H1 (cell line): ENCODE measurements around the gene PGBD5. TPM values are rescaled to one million over a fixed set of nuclear protein-coding genes. Genes with fewer than 3 reads are reported as not detected.
"Not testable (repeated sequence)": the region's sequence is repeated elsewhere in the genome, so short reads cannot be mapped to it uniquely, and the experiment has no call there.

Source experiments
- CTCF ChIA-PET: fragments of 300-600 bp; sonication (Branson Sonifier 250); formaldehyde crosslinking; loops from one replicate; lab custom pipeline; 2021; ENCODE audit not compliant: partially characterized antibody; lab: Charles Lee
- POLR2A ChIA-PET: fragments of 300-600 bp; sonication (Branson Sonifier 250); formaldehyde crosslinking; loops from one replicate; lab custom pipeline; 2021; ENCODE audit warnings: inconsistent platforms; ENCODE audit not compliant: partially characterized antibody; lab: Charles Lee
- DNase-seq, 2 experiments: peaks; one replicate each; pipeline versions ENCODE4 v3.0.0 to v3.0.0-alpha.2; 2010 to 2022; ENCODE audit warnings: low spot score in 2 of 2, low read depth in 1 of 2, mixed read lengths in 1 of 2
- FAIRE-seq: peaks from 2 replicates; lab custom pipeline; 2011; peaks lifted over from hg19 to GRCh38; lab: Jason Lieb, UNC
- H2AFZ ChIP-seq: 2 replicates; pipeline ENCODE4 v1.8.1; 2012; ENCODE audit warnings: low read length, inconsistent platforms
- H2AK5ac ChIP-seq: 2 replicates; pipeline ENCODE4 v1.6.1; 2013; ENCODE audit warnings: low read depth, low read length
- H2BK120ac ChIP-seq: replicated peaks from 2 replicates; pipeline ENCODE3; 2013; ENCODE audit warnings: low read depth, low read length, inconsistent platforms
- H2BK12ac ChIP-seq: 2 replicates; pipeline ENCODE4 v1.6.1; 2013; ENCODE audit warnings: low read depth, low read length
- H2BK15ac ChIP-seq: 2 replicates; pipeline ENCODE4 v1.6.1; 2013; ENCODE audit warnings: low read length
- H2BK20ac ChIP-seq: 2 replicates; pipeline ENCODE4 v1.6.1; 2013; ENCODE audit warnings: low read length
- H2BK5ac ChIP-seq: 2 replicates; pipeline ENCODE4 v1.6.1; 2013; ENCODE audit warnings: low read depth, low read length
- H3K14ac ChIP-seq: 2 replicates; pipeline ENCODE4 v1.6.1; 2013; ENCODE audit warnings: inconsistent platforms; ENCODE audit not compliant: insufficient read length
- H3K18ac ChIP-seq: 2 replicates; pipeline ENCODE4 v1.6.1; 2013; ENCODE audit warnings: low read length; ENCODE audit errors: extremely low read depth
- H3K23ac ChIP-seq: 2 replicates; pipeline ENCODE4 v1.6.1; 2013; ENCODE audit warnings: inconsistent platforms; ENCODE audit not compliant: insufficient read length
- H3K23me2 ChIP-seq: 2 replicates; pipeline ENCODE4 v1.6.1; 2013; ENCODE audit warnings: low read depth, low read length
- H3K27ac ChIP-seq: 2 replicates; pipeline ENCODE4 v1.6.1; 2011; ENCODE audit warnings: low read depth, low read length, inconsistent platforms
- H3K27me3 ChIP-seq, 4 experiments: replicated peaks in 1 of 4; 1 replicate in 1 of 4; 2 replicates in 3 of 4; pipeline versions ENCODE4 v1.6.1 to v1.8.1; 2011 to 2013; ENCODE audit warnings: low read length in 3 of 4, mild to moderate bottlenecking in 3 of 4, inconsistent platforms in 2 of 4, mixed read lengths in 2 of 4, moderate library complexity in 1 of 4; ENCODE audit not compliant: control insufficient read depth in 3 of 4, insufficient read depth in 3 of 4; ENCODE audit errors: extremely low read depth in 1 of 4
- H3K36me3 ChIP-seq, 4 experiments: 2 replicates each; pipeline versions ENCODE4 v1.6.1 to v1.8.1; 2011 to 2013; ENCODE audit warnings: mild to moderate bottlenecking in 4 of 4, low read length in 3 of 4, moderate library complexity in 2 of 4, control low read depth in 1 of 4, inconsistent platforms in 1 of 4; ENCODE audit not compliant: insufficient read depth in 4 of 4, control insufficient read depth in 2 of 4
- H3K4ac ChIP-seq: replicated peaks from 2 replicates; pipeline ENCODE3; 2013; ENCODE audit warnings: low read length, low read depth, mixed read lengths, inconsistent platforms; ENCODE audit not compliant: insufficient read length
- H3K4me1 ChIP-seq, 4 experiments: replicated peaks in 1 of 4; 1 replicate in 1 of 4; 2 replicates in 3 of 4; pipeline versions ENCODE4 v1.6.1 to v1.8.1; 2011 to 2013; ENCODE audit warnings: low read length in 3 of 4, inconsistent platforms in 2 of 4, mixed read lengths in 1 of 4; ENCODE audit not compliant: insufficient read depth in 4 of 4, control insufficient read depth in 3 of 4
- H3K4me2 ChIP-seq, 2 experiments: 2 replicates each; pipeline versions ENCODE4 v1.6.1 to v1.8.1; 2011 to 2013; ENCODE audit warnings: low read depth in 2 of 2, low read length in 2 of 2, control low read depth in 1 of 2, inconsistent platforms in 1 of 2, mild to moderate bottlenecking in 1 of 2; ENCODE audit not compliant: insufficient read depth in 1 of 2
- H3K4me3 ChIP-seq, 4 experiments: fragments of 200-600, 300-600 bp in 1 of 4; sonication (generic), shearing (Covaris generic), sonication (Bioruptor Twin) in 1 of 4; 2 replicates each; pipeline versions ENCODE4 v1.5.1 to v1.8.1; 2011 to 2016; ENCODE audit warnings: low read length in 4 of 4, low read depth in 3 of 4, control low read depth in 2 of 4, inconsistent platforms in 2 of 4, mild to moderate bottlenecking in 2 of 4, mixed read lengths in 1 of 4, moderate library complexity in 1 of 4; ENCODE audit not compliant: insufficient read depth in 2 of 4; ENCODE audit errors: extremely low read depth in 1 of 4
- H3K56ac ChIP-seq: replicated peaks from 2 replicates; pipeline ENCODE3; 2013; ENCODE audit warnings: low read depth, mild to moderate bottlenecking, mixed read lengths, low read length, inconsistent platforms; ENCODE audit not compliant: insufficient read length
- H3K79me1 ChIP-seq: 2 replicates; pipeline ENCODE4 v1.6.1; 2013; ENCODE audit warnings: low read depth, low read length, control low read depth
- H3K79me2 ChIP-seq, 2 experiments: 2 replicates each; pipeline versions ENCODE4 v1.6.1 to v1.8.1; 2012 to 2013; ENCODE audit warnings: low read length in 2 of 2, mild to moderate bottlenecking in 2 of 2, inconsistent platforms in 1 of 2; ENCODE audit not compliant: insufficient read depth in 2 of 2, control insufficient read depth in 1 of 2
- H3K9ac ChIP-seq, 4 experiments: replicated peaks in 1 of 4; 1 replicate in 1 of 4; 2 replicates in 3 of 4; pipeline versions ENCODE4 v1.6.1 to v1.8.1; 2011 to 2013; ENCODE audit warnings: low read depth in 3 of 4, low read length in 3 of 4, control low read depth in 2 of 4, mild to moderate bottlenecking in 2 of 4, moderate library complexity in 2 of 4, inconsistent platforms in 1 of 4; ENCODE audit errors: extremely low read depth in 1 of 4
- H3K9me3 ChIP-seq, 2 experiments: 2 replicates each; pipeline versions ENCODE4 v1.6.1 to v1.8.1; 2012 to 2013; ENCODE audit warnings: mild to moderate bottlenecking in 2 of 2, moderate library complexity in 2 of 2, control low read depth in 1 of 2, inconsistent platforms in 1 of 2, low read depth in 1 of 2, low read length in 1 of 2, mixed read lengths in 1 of 2; ENCODE audit not compliant: insufficient read depth in 2 of 2
- H4K20me1 ChIP-seq, 2 experiments: replicated peaks in 1 of 2; 2 replicates each; pipeline versions ENCODE3 to v1.8.1; 2011 to 2013; ENCODE audit warnings: inconsistent platforms in 2 of 2, low read length in 2 of 2, mild to moderate bottlenecking in 1 of 2; ENCODE audit not compliant: insufficient read depth in 2 of 2, control insufficient read depth in 1 of 2
- H4K5ac ChIP-seq: 2 replicates; pipeline ENCODE4 v1.6.1; 2013; ENCODE audit warnings: low read length, low read depth, mixed read lengths, inconsistent platforms; ENCODE audit not compliant: insufficient read length
- H4K8ac ChIP-seq: 2 replicates; pipeline ENCODE4 v1.8.0; 2013; ENCODE audit warnings: mild to moderate bottlenecking, moderate library complexity, low read length, inconsistent platforms; ENCODE audit not compliant: insufficient read depth; ENCODE audit errors: extremely low read depth
- H4K91ac ChIP-seq: replicated peaks from 2 replicates; pipeline ENCODE3; 2013; ENCODE audit warnings: low read length, mixed read lengths, inconsistent platforms; ENCODE audit not compliant: insufficient read length
- ATF2 ChIP-seq: IDR thresholded peaks from 2 replicates; pipeline ENCODE4 v1.6.1; 2012; ENCODE audit warnings: low read length, inconsistent platforms
- RAD21 ChIP-seq, 2 experiments: IDR thresholded peaks in 1 of 2; conservative IDR thresholded peaks in 1 of 2; 2 replicates each; pipeline ENCODE4 v1.6.1; 2011; ENCODE audit warnings: low read depth in 2 of 2, low read length in 2 of 2, improper control_type of control experiment in 1 of 2, inconsistent platforms in 1 of 2, mild to moderate bottlenecking in 1 of 2, moderate library complexity in 1 of 2
- RNF2 ChIP-seq: fragments of 200-900, 300-1000 bp; sonication (generic); IDR thresholded peaks from 2 replicates; pipeline ENCODE4 v1.7.1; 2016; ENCODE audit warnings: borderline replicate concordance, low read depth, mild to moderate bottlenecking, antibody characterized with exemption, low read length; ENCODE audit not compliant: poor library complexity, severe bottlenecking; ENCODE audit errors: missing control alignments
- RXRA ChIP-seq: IDR thresholded peaks from 2 replicates; pipeline ENCODE4 v1.6.1; 2011; ENCODE audit warnings: low read depth, mild to moderate bottlenecking, low read length, moderate library complexity; ENCODE audit not compliant: insufficient read depth
- TBP ChIP-seq: IDR thresholded peaks from 2 replicates; pipeline ENCODE4 v1.6.1; 2011; ENCODE audit warnings: low read depth, low read length, improper control_type of control experiment
- WGBS, 2 experiments: shearing (Covaris generic) in 1 of 2; methylation state at CpG; one replicate each; pipeline versions ENCODE4 v1.1.6 to v1.1.7; 2013 to 2015; ENCODE audit warnings: low lambda C conversion rate in 2 of 2, mixed read lengths in 2 of 2, inconsistent platforms in 1 of 2, low coverage in 1 of 2, missing lambda C conversion rate in 1 of 2; ENCODE audit not compliant: insufficient replicate concordance in 2 of 2, insufficient coverage in 1 of 2, insufficient read length in 1 of 2; ENCODE audit errors: extremely low coverage in 1 of 2, missing lambda C conversion rate in 1 of 2; 5-methylcytosine and 5-hydroxymethylcytosine counted together
- polyA plus RNA-seq, 7 experiments: library from polyadenylated mRNA; depleted of rRNA in 3 of 7; stranded (reverse) in 5 of 7; unstranded in 2 of 7; fragments of >200 nt in 5 of 7; fragments of 200-250 nt in 2 of 7; gene quantifications; 1 replicate in 5 of 7; 2 replicates in 1 of 7; 4 replicates in 1 of 7; pipeline versions ENCODE4 v1.2.1 to v1.2.3, GENCODE V29; 2011 to 2013; ENCODE audit warnings: missing spikeins in 2 of 7, mixed read lengths in 2 of 7
- total RNA-seq: library from RNA; stranded (reverse); fragmentation: NEBNext Ultra II Directional; extraction: Animal tissue kit (Norgen Biotek cat#: 25700); gene quantifications from 2 replicates; pipeline ENCODE4 v1.2.1, GENCODE V29; 2021

The PGBD5 gene
- total and polyA plus RNA-seq, 2 of the 8 experiments (the other 6 are each of a cell fraction or from before 2014, with no cell fraction given), result 16.3 to 18.4 TPM

- TF ChIP-seq RXRA, result no peak
- TF ChIP-seq RAD21 (IDR thresholded peaks at IDR 0.05 in 1 of 2, conservative IDR thresholded peaks at IDR 0.05 in 1 of 2; ENCODE audit: low read depth in 2 of 2, low read length in 2 of 2), result no peak
- TF ChIP-seq RNF2, result no peak
- no peak for TF ChIP-seq ATF2
- TF ChIP-seq TBP, result no peak
These were observed 18.8 kb downstream of the PGBD5 start (continued) for GRCh38 chr1:230407351-230407750.

DNA sequence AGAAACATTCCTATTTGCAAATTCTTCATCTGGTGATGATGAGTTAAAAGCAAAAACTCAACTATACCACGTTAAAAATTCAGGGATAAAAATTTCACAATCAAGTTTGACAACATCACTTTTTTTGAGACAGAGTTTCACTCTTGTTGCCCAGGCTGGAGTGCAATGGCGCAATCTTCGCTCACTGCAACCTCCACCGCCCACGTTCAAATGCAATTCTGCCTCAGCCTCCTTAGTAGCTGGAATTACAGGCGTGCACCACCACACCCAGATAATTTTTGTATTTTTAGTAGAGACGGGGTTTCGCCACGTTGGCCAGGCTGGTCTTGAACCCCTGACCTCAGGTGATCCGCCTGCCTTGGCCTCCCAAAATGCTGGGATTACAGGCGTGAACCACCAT, 19.4 kb downstream of the PGBD5 start:
- not testable (repeated sequence) for H2BK5ac ChIP-seq, DNase-seq, H3K27ac ChIP-seq, H3K4me1 ChIP-seq, H3K4ac ChIP-seq, H4K8ac ChIP-seq, FAIRE-seq, H3K18ac ChIP-seq, H2AFZ ChIP-seq, H3K23me2 ChIP-seq, H4K20me1 ChIP-seq, H2BK15ac ChIP-seq, H2BK20ac ChIP-seq, H3K4me3 ChIP-seq, H3K36me3 ChIP-seq, H3K4me2 ChIP-seq, H3K56ac ChIP-seq, H3K27me3 ChIP-seq, H2BK120ac ChIP-seq, H2AK5ac ChIP-seq, H4K5ac ChIP-seq, H3K9me3 ChIP-seq, H3K79me1 ChIP-seq, H3K14ac ChIP-seq, H4K91ac ChIP-seq, H3K23ac ChIP-seq, H3K9ac ChIP-seq, H2BK12ac ChIP-seq
- H3K79me2 ChIP-seq, result peaks cover 0 to 38% of the 10 kb centered on the region in 2 experiments; a peak in 2 of 4 replicates
- POLR2A ChIA-PET, result interaction anchor here (2.0 kb wide), 1 partner anchor 15 kb away, joined by 6 read pairs; no protein-coding TSS in a partner anchor
- CTCF ChIA-PET, result interaction anchor here (1.6 kb wide), 1 partner anchor 9 kb away, joined by 4 read pairs; no protein-coding TSS in a partner anchor
- WGBS, 2 experiments, result 93% methylated on average over 11 of the region's 11 CpGs; no CpG with 5 or more reads in 1 of the 2 experiments
